Liver (tissue), 9 donors: ENCODE data around the gene RAB1A. TPM values are rescaled to one million over a fixed set of nuclear protein-coding genes. Genes with fewer than 3 reads are reported as not detected.

Experiments used
- DNase-seq: peaks from one replicate; pipeline ENCODE4 v3.0.0-alpha.2; 2017; ENCODE audit warnings: low spot score
- H3K27ac ChIP-seq, 2 donors: one replicate each; pipeline ENCODE4 v1.7.0; 2013; ENCODE audit warnings: inconsistent platforms in 2 of 2, low read length in 2 of 2, control low read depth in 1 of 2, low read depth in 1 of 2, mild to moderate bottlenecking in 1 of 2
- H3K27me3 ChIP-seq, 4 donors: one replicate each; pipeline versions ENCODE4 v1.6.1 to v1.7.0; 2013; ENCODE audit warnings: low read length in 3 of 4, inconsistent platforms in 1 of 4, mild to moderate bottlenecking in 1 of 4, moderate library complexity in 1 of 4; ENCODE audit not compliant: control insufficient read depth in 4 of 4, insufficient read depth in 4 of 4
- H3K36me3 ChIP-seq, 4 donors: one replicate each; pipeline versions ENCODE4 v1.6.1 to v1.7.0; 2013; ENCODE audit warnings: low read length in 3 of 4, mild to moderate bottlenecking in 3 of 4, low read depth in 1 of 4, moderate library complexity in 1 of 4; ENCODE audit not compliant: control insufficient read depth in 4 of 4, insufficient read depth in 3 of 4
- H3K4me1 ChIP-seq, 4 donors: one replicate each; pipeline versions ENCODE4 v1.6.1 to v1.7.0; 2013; ENCODE audit warnings: low read length in 3 of 4, mild to moderate bottlenecking in 3 of 4, moderate library complexity in 1 of 4; ENCODE audit not compliant: control insufficient read depth in 4 of 4, insufficient read depth in 4 of 4
- H3K4me3 ChIP-seq, 3 donors: one replicate each; pipeline versions ENCODE4 v1.6.1 to v1.7.0; 2013; ENCODE audit warnings: low read length in 3 of 3, control low read depth in 1 of 3, low read depth in 1 of 3, mild to moderate bottlenecking in 1 of 3
- H3K9ac ChIP-seq, 2 donors: one replicate each; pipeline ENCODE4 v1.7.0; 2013; ENCODE audit warnings: low read length in 2 of 2, mild to moderate bottlenecking in 2 of 2, moderate library complexity in 2 of 2, control low read depth in 1 of 2, low read depth in 1 of 2
- H3K9me3 ChIP-seq, 4 donors: one replicate each; pipeline versions ENCODE4 v1.6.1 to v1.7.0; 2013; ENCODE audit warnings: low read length in 3 of 4; ENCODE audit not compliant: control insufficient read depth in 4 of 4
- FOXA1 ChIP-seq: IDR thresholded peaks from 2 replicates; pipeline ENCODE4 v1.6.1; 2016; ENCODE audit warnings: antibody characterized with exemption
- HNF4A ChIP-seq, 2 donors: conservative IDR thresholded peaks; 2 replicates each; pipeline ENCODE4 v1.6.1; 2016; ENCODE audit warnings: antibody characterized with exemption in 2 of 2, mild to moderate bottlenecking in 2 of 2
- REST ChIP-seq: IDR thresholded peaks from 2 replicates; pipeline ENCODE4 v1.6.1; 2016; ENCODE audit warnings: antibody characterized with exemption, mild to moderate bottlenecking
- RXRA ChIP-seq, 2 donors: IDR thresholded peaks; 2 replicates each; pipeline ENCODE4 v1.6.1; 2017 to 2018; ENCODE audit warnings: antibody characterized with exemption in 2 of 2, mild to moderate bottlenecking in 1 of 2
- SP1 ChIP-seq: IDR thresholded peaks from 2 replicates; pipeline ENCODE4 v1.6.1; 2018; ENCODE audit warnings: antibody characterized with exemption, mild to moderate bottlenecking
- YY1 ChIP-seq: IDR thresholded peaks from 2 replicates; pipeline ENCODE4 v1.6.1; 2016; ENCODE audit warnings: antibody characterized with exemption, mild to moderate bottlenecking
- ZBTB33 ChIP-seq: IDR thresholded peaks from 2 replicates; pipeline ENCODE4 v1.6.1; 2016; ENCODE audit warnings: antibody characterized with exemption
- WGBS: extraction: QIAGEN DNeasy Blood & Tissue Kit; methylation state at CpG from one replicate; pipeline ENCODE4 v1.1.7; 2013; 5-methylcytosine and 5-hydroxymethylcytosine counted together
- polyA plus RNA-seq, 2 donors: library from polyadenylated mRNA; stranded (reverse) in 1 of 2; unstranded in 1 of 2; fragments of 200-250 nt in 1 of 2; fragments of >200 nt in 1 of 2; fragmentation: Nextera tagmentation in 1 of 2; extraction: Ambion mirVana in 1 of 2; gene quantifications; one replicate each; pipeline versions ENCODE4 v1.2.1 to v1.2.3, GENCODE V29; 2013 to 2015
- total RNA-seq, 2 donors: library from RNA; depleted of rRNA; stranded (reverse); fragments of >200 nt; gene quantifications; one replicate each; pipeline ENCODE4 v1.2.3, GENCODE V29; 2014
- TF ChIP-seq, protein P1 (sequence below): fragments of 150-350 bp; IDR thresholded peaks from 2 replicates; pipeline ENCODE4 v1.5.1; 2017; ENCODE audit warnings: improper control_type of control experiment, low read depth, low read length; ENCODE audit not compliant: missing input control
- donor health status: healthy.
- donor health status: healthy.
- donor health status: healthy.
- donor health status: healthy.
- donor health status: healthy.

The RAB1A gene
- total and polyA plus RNA-seq, 4 donors: 52.8 to 89.7 (median 77.8) TPM

DNA sequence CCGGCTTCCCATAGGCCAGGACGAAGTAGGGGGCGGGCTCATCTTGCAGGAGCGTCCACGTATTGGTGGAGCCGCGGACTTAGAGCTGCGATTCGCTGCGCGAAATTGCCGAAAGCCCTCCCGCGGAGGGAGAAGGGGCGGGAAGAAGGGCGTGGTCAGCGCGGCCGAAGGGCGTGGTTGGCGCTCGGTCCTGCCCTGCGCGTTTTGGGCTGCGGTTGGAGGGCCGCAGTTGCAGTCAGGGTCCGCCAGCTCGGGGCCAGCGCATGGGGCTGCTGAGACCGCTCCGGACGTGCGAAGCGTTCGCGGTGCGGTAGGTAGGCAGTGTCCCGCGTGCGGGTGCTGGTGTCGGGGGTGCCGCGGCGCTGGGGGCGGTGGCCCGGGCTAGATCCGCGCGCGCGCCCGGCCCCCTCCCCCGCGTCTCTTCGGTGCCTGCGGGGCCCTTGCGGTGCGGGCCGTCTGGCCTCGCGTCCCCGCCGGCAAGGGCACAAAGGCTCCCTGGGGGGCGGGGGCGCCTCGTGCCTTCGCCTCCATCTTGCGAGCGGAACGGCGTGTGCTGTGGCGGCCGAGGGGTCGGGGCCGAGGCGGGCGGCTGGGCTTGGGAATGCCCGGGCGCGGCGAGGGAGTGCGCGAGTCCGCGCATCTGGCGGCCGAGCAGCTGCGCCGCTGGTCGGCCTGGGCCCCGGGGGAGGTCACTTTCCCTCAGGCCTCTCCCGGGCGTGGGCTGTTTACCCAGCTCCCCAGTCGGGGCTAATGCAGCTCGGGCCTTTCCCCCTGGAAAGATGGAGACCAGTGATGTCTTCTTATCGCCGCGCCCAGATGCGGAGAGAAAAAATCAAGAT lies 73.5 kb downstream of the RAB1A start, which contains the start of gene CEP68:
Gene CEP68 (plus strand): TSS at position 202 of the 839 bp plus-strand sequence. CDS start 13,029 bp downstream, outside the sequence.
- Histone ChIP-seq H3K4me3 (peak within 1 kb of the TSS; percentile 67 to 92 (median 76)), H3K27ac (peak within 1 kb of the TSS; percentile 49 to 78), H3K27me3 (no peaks in the 10 kb centered on the region), H3K4me1 (peaks cover 2 to 16% (median 10%) of the 10 kb centered on the region in 4 donors), H3K9me3 (no peaks in the 10 kb centered on the region), H3K36me3 (no peaks in the 10 kb centered on the region), H3K9ac (peak within 1 kb of the TSS; percentile 7 to 46)
- peak; percentile 97 for DNase-seq
- under 1% methylated on average over 99 of the region's 99 CpGs for WGBS
- TF ChIP-seq ZBTB33: no peak
- TF ChIP-seq REST: peak; percentile 18
- peak; percentile 76 for TF ChIP-seq YY1
- TF ChIP-seq, protein P1, sequence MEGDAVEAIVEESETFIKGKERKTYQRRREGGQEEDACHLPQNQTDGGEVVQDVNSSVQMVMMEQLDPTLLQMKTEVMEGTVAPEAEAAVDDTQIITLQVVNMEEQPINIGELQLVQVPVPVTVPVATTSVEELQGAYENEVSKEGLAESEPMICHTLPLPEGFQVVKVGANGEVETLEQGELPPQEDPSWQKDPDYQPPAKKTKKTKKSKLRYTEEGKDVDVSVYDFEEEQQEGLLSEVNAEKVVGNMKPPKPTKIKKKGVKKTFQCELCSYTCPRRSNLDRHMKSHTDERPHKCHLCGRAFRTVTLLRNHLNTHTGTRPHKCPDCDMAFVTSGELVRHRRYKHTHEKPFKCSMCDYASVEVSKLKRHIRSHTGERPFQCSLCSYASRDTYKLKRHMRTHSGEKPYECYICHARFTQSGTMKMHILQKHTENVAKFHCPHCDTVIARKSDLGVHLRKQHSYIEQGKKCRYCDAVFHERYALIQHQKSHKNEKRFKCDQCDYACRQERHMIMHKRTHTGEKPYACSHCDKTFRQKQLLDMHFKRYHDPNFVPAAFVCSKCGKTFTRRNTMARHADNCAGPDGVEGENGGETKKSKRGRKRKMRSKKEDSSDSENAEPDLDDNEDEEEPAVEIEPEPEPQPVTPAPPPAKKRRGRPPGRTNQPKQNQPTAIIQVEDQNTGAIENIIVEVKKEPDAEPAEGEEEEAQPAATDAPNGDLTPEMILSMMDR: no peak
- TF ChIP-seq SP1: peak; percentile 96

DNA sequence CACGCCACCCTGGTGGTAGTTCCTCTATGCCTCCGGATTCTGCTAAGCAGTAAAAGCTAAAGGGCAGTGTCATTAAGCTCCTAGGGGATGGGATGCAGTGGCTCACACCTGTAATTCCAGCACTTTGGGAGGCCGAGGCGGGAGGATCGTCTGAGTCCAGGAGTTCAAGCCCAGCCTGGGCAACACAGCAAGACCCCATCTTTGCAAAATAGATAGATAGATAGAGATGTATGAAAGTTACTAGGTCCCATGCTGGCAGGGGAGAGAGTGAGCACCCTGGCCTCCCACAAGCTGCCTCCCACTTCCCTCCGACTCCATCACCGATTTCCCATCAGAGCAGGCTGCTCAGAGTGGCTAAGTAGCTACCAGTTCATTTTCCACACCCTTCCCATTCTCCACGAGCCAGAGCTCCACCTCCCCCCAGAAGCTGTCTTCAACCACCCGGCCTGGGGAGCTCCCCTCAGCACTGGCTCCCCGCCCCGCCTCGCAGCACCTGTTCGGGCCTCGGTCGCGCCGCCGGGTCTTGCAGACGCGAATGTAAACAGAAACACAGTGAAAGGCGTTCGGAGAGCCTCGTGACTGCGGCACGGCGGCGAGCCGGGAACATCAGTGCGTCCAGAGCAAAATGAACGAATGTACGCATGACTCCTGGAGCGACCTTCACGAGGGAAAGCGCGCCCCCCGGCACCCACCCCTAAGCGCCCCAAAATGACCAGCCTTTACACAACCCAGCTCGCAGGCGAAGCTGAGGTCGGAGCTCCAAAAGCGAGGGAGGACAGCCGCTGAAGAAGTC lies 74.3 kb downstream of the RAB1A start:
- Histone ChIP-seq H3K36me3 (peaks cover 0 to 1% (median 0%) of the 10 kb centered on the region in 4 donors), H3K9ac (no peak overlapping the region), H3K4me3 (peak overlapping the region; percentile 67 to 92 (median 76)), H3K27me3 (no peaks in the 10 kb centered on the region), H3K4me1 (peaks cover 2 to 16% (median 10%) of the 10 kb centered on the region in 4 donors), H3K27ac (peak overlapping the region; percentile 49 to 60), H3K9me3 (no peaks in the 10 kb centered on the region)
- 10% methylated on average over 42 of the region's 42 CpGs for WGBS
- TF ChIP-seq FOXA1 (no peak), RXRA (IDR thresholded peaks at IDR 0.05) (peak in 1 of 2 donors; percentile 21), HNF4A (conservative IDR thresholded peaks at IDR 0.05) (no peak)
- DNase-seq: no peak
